ENCODE data around the gene NXF1.

GRCh38 chr11:62823677-62824076, 18.4 kb upstream of the NXF1 start:
- TF ChIP-seq, protein P1, sequence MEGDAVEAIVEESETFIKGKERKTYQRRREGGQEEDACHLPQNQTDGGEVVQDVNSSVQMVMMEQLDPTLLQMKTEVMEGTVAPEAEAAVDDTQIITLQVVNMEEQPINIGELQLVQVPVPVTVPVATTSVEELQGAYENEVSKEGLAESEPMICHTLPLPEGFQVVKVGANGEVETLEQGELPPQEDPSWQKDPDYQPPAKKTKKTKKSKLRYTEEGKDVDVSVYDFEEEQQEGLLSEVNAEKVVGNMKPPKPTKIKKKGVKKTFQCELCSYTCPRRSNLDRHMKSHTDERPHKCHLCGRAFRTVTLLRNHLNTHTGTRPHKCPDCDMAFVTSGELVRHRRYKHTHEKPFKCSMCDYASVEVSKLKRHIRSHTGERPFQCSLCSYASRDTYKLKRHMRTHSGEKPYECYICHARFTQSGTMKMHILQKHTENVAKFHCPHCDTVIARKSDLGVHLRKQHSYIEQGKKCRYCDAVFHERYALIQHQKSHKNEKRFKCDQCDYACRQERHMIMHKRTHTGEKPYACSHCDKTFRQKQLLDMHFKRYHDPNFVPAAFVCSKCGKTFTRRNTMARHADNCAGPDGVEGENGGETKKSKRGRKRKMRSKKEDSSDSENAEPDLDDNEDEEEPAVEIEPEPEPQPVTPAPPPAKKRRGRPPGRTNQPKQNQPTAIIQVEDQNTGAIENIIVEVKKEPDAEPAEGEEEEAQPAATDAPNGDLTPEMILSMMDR (IDR thresholded peaks at IDR 0.05), result no peak
- TF ChIP-seq POLR2A (IDR thresholded peaks at IDR 0.05), result no peak
